ACC112 (cell line): ENCODE results near the gene GREM1.

Experiments used
- H2AFZ ChIP-seq: fragments of 200-600 bp; sonication (generic); one replicate; pipeline ENCODE4 v1.6.0; 2017; ENCODE audit warnings: antibody characterized with exemption, low read length; ENCODE audit not compliant: unreplicated experiment
- H3K27ac ChIP-seq: fragments of 200-600 bp; sonication (generic); 2 replicates; pipeline ENCODE4 v1.5.1; 2014; ENCODE audit warnings: low read depth, mild to moderate bottlenecking, antibody characterized with exemption, low read length, moderate library complexity
- H3K27me3 ChIP-seq: fragments of 200-600 bp; sonication (generic); 2 replicates; pipeline ENCODE4 v1.6.1; 2014; ENCODE audit warnings: mild to moderate bottlenecking, antibody characterized with exemption, low read length, moderate library complexity, mixed read lengths; ENCODE audit not compliant: insufficient read depth
- H3K36me3 ChIP-seq: fragments of 200-600 bp; sonication (generic); 2 replicates; pipeline ENCODE4 v1.6.1; 2016; ENCODE audit warnings: mild to moderate bottlenecking, antibody characterized with exemption, low read length, moderate library complexity, mixed read lengths; ENCODE audit not compliant: insufficient read depth
- H3K4me1 ChIP-seq: fragments of 200-600 bp; sonication (generic); one replicate; pipeline ENCODE4 v1.6.1; 2016; ENCODE audit warnings: low read length, mixed read lengths; ENCODE audit not compliant: insufficient read depth, unreplicated experiment, control insufficient read depth
- H3K4me3 ChIP-seq: fragments of 200-600 bp; sonication (generic); 2 replicates; pipeline ENCODE4 v1.5.1; 2014; ENCODE audit warnings: mild to moderate bottlenecking, low read depth, low read length
- H3K79me2 ChIP-seq: fragments of 200-600 bp; sonication (generic); one replicate; pipeline ENCODE4 v1.6.0; 2016; ENCODE audit warnings: low read length; ENCODE audit not compliant: control insufficient read depth, unreplicated experiment, insufficient read depth

GREM1 gene

GRCh38 chr15:32716915-32717425 is 834 bp upstream of the GREM1 start:
- Histone ChIP-seq H3K36me3 (peaks cover 22% of the 10 kb centered on the region; the same call in 1 of the 2 replicates), H3K27ac (peak overlapping the region; percentile 60; the same call in 1 of the 2 replicates), H3K27me3 (no peaks in the 10 kb centered on the region), H3K79me2 (peaks cover 51% of the 10 kb centered on the region), H2AFZ (peak overlapping the region; percentile 67), H3K4me1 (peaks cover 27% of the 10 kb centered on the region), H3K4me3 (peak overlapping the region; percentile 98)

- H2AFZ ChIP-seq, result peak overlapping the region; percentile 38
- H3K27ac ChIP-seq, result peak overlapping the region; percentile 60
- peaks cover 41% of the 10 kb centered on the region for H3K4me1 ChIP-seq
- peaks cover 35% of the 10 kb centered on the region; the same call in 1 of the 2 replicates for H3K36me3 ChIP-seq
- H3K79me2 ChIP-seq, result peaks cover 64% of the 10 kb centered on the region
- H3K4me3 ChIP-seq, result peak overlapping the region; percentile 98
- H3K27me3 ChIP-seq, result no peaks in the 10 kb centered on the region
Observed at GRCh38 chr15:32718227-32718820, 520 bp downstream of the GREM1 start.

- Histone ChIP-seq H3K4me1 (peaks cover 41% of the 10 kb centered on the region), H3K79me2 (peaks cover 72% of the 10 kb centered on the region), H3K36me3 (peaks cover 42% of the 10 kb centered on the region), H3K4me3 (peak overlapping the region; percentile 98), H2AFZ (peak overlapping the region; percentile 38), H3K27ac (peak overlapping the region; percentile 60), H3K27me3 (no peaks in the 10 kb centered on the region)
Observed at GRCh38 chr15:32718821-32719716, 1.3 kb downstream of the GREM1 start.

GRCh38 chr15:32721596-32721995 is 3.8 kb downstream of the GREM1 start:
- peak overlapping the region; percentile 60; the same call in 1 of the 2 replicates for H3K27ac ChIP-seq
- no peak overlapping the region for H2AFZ ChIP-seq
- H3K79me2 ChIP-seq, result peaks cover 86% of the 10 kb centered on the region
- H3K4me3 ChIP-seq, result no peak overlapping the region; the same call in 1 of the 2 replicates
- H3K4me1 ChIP-seq, result peaks cover 37% of the 10 kb centered on the region
- peaks cover 49% of the 10 kb centered on the region for H3K36me3 ChIP-seq
- H3K27me3 ChIP-seq, result no peaks in the 10 kb centered on the region

- Histone ChIP-seq H3K79me2 (peaks cover 88% of the 10 kb centered on the region), H3K27ac (peak overlapping the region; percentile 60; the same call in 1 of the 2 replicates), H3K4me3 (no peak overlapping the region; the same call in 1 of the 2 replicates), H3K4me1 (peaks cover 32% of the 10 kb centered on the region), H3K27me3 (no peaks in the 10 kb centered on the region), H2AFZ (no peak overlapping the region), H3K36me3 (peaks cover 49% of the 10 kb centered on the region)
Observed at GRCh38 chr15:32722136-32722535, 4.3 kb downstream of the GREM1 start.

- no peak overlapping the region for H2AFZ ChIP-seq
- H3K4me3 ChIP-seq, result no peak overlapping the region
- H3K27ac ChIP-seq, result peak overlapping the region; percentile 39
- peaks cover 55% of the 10 kb centered on the region for H3K36me3 ChIP-seq
- no peaks in the 10 kb centered on the region for H3K27me3 ChIP-seq
- H3K4me1 ChIP-seq, result peaks cover 29% of the 10 kb centered on the region
- H3K79me2 ChIP-seq, result peaks cover 78% of the 10 kb centered on the region
Observed at GRCh38 chr15:32723171-32723948, 5.6 kb downstream of the GREM1 start.

- Histone ChIP-seq H3K4me3 (no peak overlapping the region), H2AFZ (no peak overlapping the region), H3K4me1 (peaks cover 17% of the 10 kb centered on the region), H3K36me3 (peaks cover 67% of the 10 kb centered on the region), H3K27me3 (no peaks in the 10 kb centered on the region), H3K79me2 (peaks cover 48% of the 10 kb centered on the region), H3K27ac (0 out of 2 replicates have a peak overlapping the region, but pooled peaks have one; percentile 8)
Observed at GRCh38 chr15:32729700-32730395, 12.0 kb downstream of the GREM1 start.

- H3K36me3 ChIP-seq, result peaks cover 77% of the 10 kb centered on the region
- H3K79me2 ChIP-seq, result peaks cover 43% of the 10 kb centered on the region
- no peak overlapping the region for H2AFZ ChIP-seq
- peaks cover 17% of the 10 kb centered on the region for H3K4me1 ChIP-seq
- H3K27ac ChIP-seq, result peak overlapping the region; percentile 4; the same call in 1 of the 2 replicates
- H3K4me3 ChIP-seq, result no peak overlapping the region
- no peaks in the 10 kb centered on the region for H3K27me3 ChIP-seq
Observed at GRCh38 chr15:32730677-32731654, 13.2 kb downstream of the GREM1 start.

GRCh38 chr15:32732574-32733157 is 14.9 kb downstream of the GREM1 start:
- Histone ChIP-seq H3K27me3 (no peaks in the 10 kb centered on the region), H3K4me3 (no peak overlapping the region), H2AFZ (no peak overlapping the region), H3K4me1 (peaks cover 24% of the 10 kb centered on the region), H3K79me2 (peaks cover 31% of the 10 kb centered on the region), H3K27ac (peak overlapping the region; percentile 30; the same call in 1 of the 2 replicates), H3K36me3 (peaks cover 85% of the 10 kb centered on the region)
